Lung (tissue), 12 donors: ENCODE data around the gene ITGB1BP2. TPM values are rescaled to one million over a fixed set of nuclear protein-coding genes. Genes with fewer than 3 reads are reported as not detected.
"Not testable (repeated sequence)": the region's sequence is repeated elsewhere in the genome, so short reads cannot be mapped to it uniquely, and the experiment has no call there.

Experiments used
- ATAC-seq: fragments of 200-7000 bp; cut with Tn5 transposase; one replicate; pipeline ENCODE4 v1.9.1; 2020; ENCODE audit warnings: moderate number of reproducible peaks; ENCODE audit not compliant: insufficient read depth, low FRiP score
- DNase-seq, 3 donors: peaks; one replicate each; pipeline ENCODE4 v3.0.0-alpha.2; 2013 to 2017
- H3K27ac ChIP-seq, 2 donors: one replicate each; pipeline ENCODE4 v1.5.1; 2013; ENCODE audit warnings: mild to moderate bottlenecking in 2 of 2, moderate library complexity in 2 of 2, control low read depth in 1 of 2, inconsistent platforms in 1 of 2, low read depth in 1 of 2, low read length in 1 of 2
- H3K27me3 ChIP-seq, 3 donors: one replicate each; pipeline ENCODE4 v1.5.1; 2013; ENCODE audit warnings: low read length in 2 of 3; ENCODE audit not compliant: control insufficient read depth in 3 of 3, insufficient read depth in 3 of 3
- H3K36me3 ChIP-seq, 4 donors: one replicate each; pipeline ENCODE4 v1.5.1; 2013; ENCODE audit warnings: low read length in 4 of 4, mild to moderate bottlenecking in 1 of 4, moderate library complexity in 1 of 4; ENCODE audit not compliant: control insufficient read depth in 4 of 4, insufficient read depth in 4 of 4
- H3K4me1 ChIP-seq, 5 donors: one replicate each; pipeline ENCODE4 v1.5.1; 2013; ENCODE audit warnings: low read length in 5 of 5, mild to moderate bottlenecking in 2 of 5, moderate library complexity in 1 of 5; ENCODE audit not compliant: control insufficient read depth in 5 of 5, insufficient read depth in 5 of 5
- H3K4me3 ChIP-seq: one replicate; pipeline ENCODE4 v1.5.1; 2013; ENCODE audit warnings: mild to moderate bottlenecking, control low read depth, moderate library complexity
- H3K9ac ChIP-seq, 2 donors: one replicate each; pipeline ENCODE4 v1.5.1; 2013; ENCODE audit warnings: low read length in 2 of 2, control low read depth in 1 of 2; ENCODE audit not compliant: insufficient read depth in 1 of 2
- H3K9me3 ChIP-seq, 4 donors: one replicate each; pipeline ENCODE4 v1.5.1; 2013; ENCODE audit warnings: low read length in 3 of 4, mild to moderate bottlenecking in 1 of 4, moderate library complexity in 1 of 4; ENCODE audit not compliant: control insufficient read depth in 4 of 4, insufficient read depth in 3 of 4
- WGBS, 2 donors: extraction: QIAGEN DNeasy Blood & Tissue Kit; methylation state at CpG; one replicate each; pipeline ENCODE4 v1.1.7; 2013; 5-methylcytosine and 5-hydroxymethylcytosine counted together
- polyA plus RNA-seq, 2 donors: library from polyadenylated mRNA; stranded (reverse); fragments of 200-250 nt; gene quantifications; one replicate each; pipeline ENCODE4 v1.2.1, GENCODE V29; 2013
- total RNA-seq, 2 donors: library from RNA; depleted of rRNA in 1 of 2; stranded (reverse); fragments of >200 nt in 1 of 2; gene quantifications; one replicate each; pipeline ENCODE4 v1.2.1, GENCODE V29; 2014 to 2021
- TF ChIP-seq, protein P1 (sequence below): IDR thresholded peaks from 2 replicates; pipeline ENCODE4 v1.5.1; 2012; ENCODE audit warnings: mild to moderate bottlenecking; ENCODE audit errors: control extremely low read depth, extremely low read depth
- donor health status: control.
- donor health status: control.
- donor health status: Bipolar disorder and iron deficiency.
- donor health status: healthy.
- donor health status: DM: yes; HTN: yes; CAD: no.

ITGB1BP2 gene
- total and polyA plus RNA-seq, 4 donors = 0.79 to 3.5 (median 1.8) TPM

DNA sequence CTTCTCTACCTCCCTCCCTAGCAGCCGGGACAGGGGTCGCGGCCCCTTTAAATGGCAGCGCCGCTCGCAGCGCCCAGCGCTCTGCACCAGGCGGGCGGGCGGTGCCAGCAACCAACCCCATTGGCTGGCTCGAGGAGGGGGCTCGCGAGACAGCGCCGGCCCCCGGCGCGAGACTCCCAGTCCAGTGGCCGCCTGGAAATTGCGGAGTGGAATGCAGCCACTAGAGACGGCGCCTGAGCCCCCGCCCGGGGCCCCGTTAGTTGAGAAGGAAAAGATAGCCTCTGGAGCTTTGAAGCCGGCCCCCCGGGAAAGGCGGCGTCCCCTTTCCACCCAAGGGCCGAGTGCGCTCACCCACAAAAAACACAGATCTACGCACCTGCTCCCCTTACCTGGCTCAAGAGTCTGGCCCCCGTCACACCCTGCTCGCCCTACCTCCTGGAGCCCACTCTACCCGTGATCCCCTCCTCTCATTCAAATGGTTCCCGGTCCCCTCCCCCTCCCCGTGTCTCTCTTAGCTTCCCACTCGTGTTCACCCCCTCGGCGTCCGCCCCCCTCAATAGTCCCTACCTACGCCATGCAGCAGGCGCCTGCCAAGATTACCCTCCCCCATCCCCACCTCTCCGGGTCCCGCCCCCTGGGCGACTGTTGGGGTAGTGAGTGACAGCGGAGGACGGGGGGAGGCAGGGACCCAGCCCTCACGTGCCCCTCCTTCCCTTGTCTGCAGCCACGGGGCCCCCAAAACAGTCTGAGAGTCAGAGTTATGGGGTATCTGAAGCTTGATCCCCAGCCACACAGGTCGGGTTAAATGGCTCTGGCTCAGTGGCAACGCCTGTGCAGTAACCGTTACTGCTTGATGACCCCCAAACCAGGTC is 47.2 kb upstream of the ITGB1BP2 start, which contains the start of gene ZMYM3:
TSS of gene ZMYM3 (minus strand) at position 49 of the 872 bp plus-strand sequence. CDS start 885 bp downstream, outside the sequence.
- Histone ChIP-seq H3K4me1 (peaks cover 0 to 25% (median 0%) of the 10 kb centered on the region in 5 donors), H3K27ac (peak within 1 kb of the TSS; percentile 71 to 83), H3K9me3 (no peaks in the 10 kb centered on the region), H3K36me3 (peaks cover 0 to 6% (median 5%) of the 10 kb centered on the region in 4 donors), H3K27me3 (no peaks in the 10 kb centered on the region), H3K4me3 (peak within 1 kb of the TSS; percentile 52), H3K9ac (peak within 1 kb of the TSS in 1 of 2 donors; percentile 27)
- ATAC-seq = peak; percentile 95
- WGBS, 2 donors = 0 to 31% methylated on average over 22 to 54 of the region's 54 CpGs
- TF ChIP-seq, protein P1, sequence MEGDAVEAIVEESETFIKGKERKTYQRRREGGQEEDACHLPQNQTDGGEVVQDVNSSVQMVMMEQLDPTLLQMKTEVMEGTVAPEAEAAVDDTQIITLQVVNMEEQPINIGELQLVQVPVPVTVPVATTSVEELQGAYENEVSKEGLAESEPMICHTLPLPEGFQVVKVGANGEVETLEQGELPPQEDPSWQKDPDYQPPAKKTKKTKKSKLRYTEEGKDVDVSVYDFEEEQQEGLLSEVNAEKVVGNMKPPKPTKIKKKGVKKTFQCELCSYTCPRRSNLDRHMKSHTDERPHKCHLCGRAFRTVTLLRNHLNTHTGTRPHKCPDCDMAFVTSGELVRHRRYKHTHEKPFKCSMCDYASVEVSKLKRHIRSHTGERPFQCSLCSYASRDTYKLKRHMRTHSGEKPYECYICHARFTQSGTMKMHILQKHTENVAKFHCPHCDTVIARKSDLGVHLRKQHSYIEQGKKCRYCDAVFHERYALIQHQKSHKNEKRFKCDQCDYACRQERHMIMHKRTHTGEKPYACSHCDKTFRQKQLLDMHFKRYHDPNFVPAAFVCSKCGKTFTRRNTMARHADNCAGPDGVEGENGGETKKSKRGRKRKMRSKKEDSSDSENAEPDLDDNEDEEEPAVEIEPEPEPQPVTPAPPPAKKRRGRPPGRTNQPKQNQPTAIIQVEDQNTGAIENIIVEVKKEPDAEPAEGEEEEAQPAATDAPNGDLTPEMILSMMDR = peak; percentile 4
- DNase-seq = peak; percentile 88 to 94 (median 91)

DNA sequence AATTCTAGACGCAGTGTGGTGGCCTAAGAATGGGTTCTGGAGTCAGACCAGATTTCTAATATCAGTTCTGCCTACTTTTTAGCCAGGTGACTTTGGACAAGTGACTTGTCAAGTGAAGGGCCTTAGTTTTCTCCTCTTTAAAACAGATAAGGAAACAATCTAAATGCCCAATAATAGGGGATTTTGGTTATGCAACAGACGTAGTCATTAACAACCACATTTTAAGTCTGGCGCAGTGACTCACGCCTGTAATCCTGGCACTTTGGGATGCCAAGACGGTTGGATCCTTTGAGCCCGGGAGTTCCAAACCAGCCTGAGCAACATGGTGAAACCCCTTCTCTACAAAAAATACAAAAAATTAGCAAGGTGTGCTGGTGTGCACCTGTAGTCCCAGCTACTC is 45.5 kb upstream of the ITGB1BP2 start:
- TF ChIP-seq, protein P1 = no peak
- Histone ChIP-seq H3K27ac (no peak overlapping the region), H3K4me3 (no peak overlapping the region), H3K9me3 (no peaks in the 10 kb centered on the region), H3K27me3 (no peaks in the 10 kb centered on the region), H3K9ac (no peak overlapping the region), H3K4me1 (peaks cover 0 to 25% (median 0%) of the 10 kb centered on the region in 5 donors), H3K36me3 (no peaks in the 10 kb centered on the region)
- ATAC-seq = no peak
- 68 to 76% methylated on average over 6 of the region's 6 CpGs for WGBS, 2 donors
- no peak for DNase-seq

- WGBS, 2 donors = 90 to 98% methylated on average over 4 of the region's 4 CpGs
Measured at GRCh38 chrX:71256856-71257255, 44.7 kb upstream of the ITGB1BP2 start.

GRCh38 chrX:71268624-71269023 is 32.9 kb upstream of the ITGB1BP2 start:
- H3K4me3 ChIP-seq, H3K36me3 ChIP-seq, H3K9ac ChIP-seq, DNase-seq, H3K9me3 ChIP-seq, H3K27me3 ChIP-seq, H3K27ac ChIP-seq, H3K4me1 ChIP-seq, ATAC-seq: not testable (repeated sequence)

More at GRCh38 chrX:71256856-71257255, 44.7 kb upstream of the ITGB1BP2 start:
- TF ChIP-seq, protein P1 = no peak
- DNase-seq (peak in 2 of 3 donors; percentile 45 to 54), ATAC-seq (no peak)
- no peak overlapping the region for H3K27ac ChIP-seq
- H3K4me3 ChIP-seq = no peak overlapping the region
- no peaks in the 10 kb centered on the region for H3K9me3 ChIP-seq
- no peak overlapping the region for H3K9ac ChIP-seq
- H3K4me1 ChIP-seq = peaks cover 0 to 22% (median 0%) of the 10 kb centered on the region in 5 donors
- no peaks in the 10 kb centered on the region for H3K36me3 ChIP-seq
- H3K27me3 ChIP-seq = no peaks in the 10 kb centered on the region
